Prostate gland (tissue), 2 donors: Measurements from ENCODE around the gene TDP2.

Experiments used
- POLR2A ChIP-seq: fragments of 450-650 bp; IDR thresholded peaks from one replicate; pipeline ENCODE4 v1.6.1; 2016; ENCODE audit warnings: antibody characterized with exemption, mild to moderate bottlenecking
- POLR2AphosphoS5 ChIP-seq: sonication (generic); formaldehyde crosslinking; IDR thresholded peaks from one replicate; pipeline ENCODE4 v1.6.1; 2017; ENCODE audit warnings: antibody characterized with exemption
- TF ChIP-seq, protein P1 (sequence below), 4 experiments: fragments of 200-600 bp in 2 of 4; fragments of 450-650 bp in 2 of 4; sonication (generic) in 2 of 4; IDR thresholded peaks; 1 replicate in 3 of 4; 2 replicates in 1 of 4; pipeline ENCODE4 v1.5.1; 2016 to 2019; ENCODE audit warnings: antibody characterized with exemption in 4 of 4, mild to moderate bottlenecking in 2 of 4, moderate library complexity in 2 of 4

DNA sequence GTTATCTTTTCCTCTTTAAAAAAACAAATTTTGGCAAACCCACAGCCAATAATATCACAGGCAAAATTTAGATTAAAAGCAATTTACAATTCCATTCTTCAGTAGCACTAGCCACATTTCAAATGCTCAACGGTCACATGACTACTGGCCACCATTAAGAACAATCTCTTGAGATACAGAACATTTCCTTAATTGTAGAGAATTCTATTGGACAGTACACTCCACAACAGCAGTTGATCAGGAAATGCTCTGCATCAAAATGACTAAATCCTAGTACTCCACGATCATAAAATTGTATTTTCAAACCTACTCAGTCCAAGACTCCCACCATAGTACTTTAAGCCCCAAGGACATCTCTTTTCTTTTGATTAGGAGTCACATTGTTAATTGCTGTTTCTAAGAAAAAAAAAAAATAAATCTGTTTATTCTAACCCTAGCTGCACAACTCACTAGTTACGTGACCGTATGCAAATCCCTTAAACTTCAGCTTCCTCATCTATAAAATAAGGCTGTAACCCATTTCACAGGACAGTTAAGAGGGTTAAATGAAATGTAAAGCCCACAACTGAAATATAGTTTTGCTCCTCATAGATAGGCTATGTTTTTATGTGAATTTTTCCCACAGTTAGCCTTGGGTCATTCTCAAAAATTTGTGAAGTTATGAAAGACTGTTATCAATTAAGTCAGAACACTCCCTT lies 42.5 kb upstream of the TDP2 start:
- TF ChIP-seq, protein P1, sequence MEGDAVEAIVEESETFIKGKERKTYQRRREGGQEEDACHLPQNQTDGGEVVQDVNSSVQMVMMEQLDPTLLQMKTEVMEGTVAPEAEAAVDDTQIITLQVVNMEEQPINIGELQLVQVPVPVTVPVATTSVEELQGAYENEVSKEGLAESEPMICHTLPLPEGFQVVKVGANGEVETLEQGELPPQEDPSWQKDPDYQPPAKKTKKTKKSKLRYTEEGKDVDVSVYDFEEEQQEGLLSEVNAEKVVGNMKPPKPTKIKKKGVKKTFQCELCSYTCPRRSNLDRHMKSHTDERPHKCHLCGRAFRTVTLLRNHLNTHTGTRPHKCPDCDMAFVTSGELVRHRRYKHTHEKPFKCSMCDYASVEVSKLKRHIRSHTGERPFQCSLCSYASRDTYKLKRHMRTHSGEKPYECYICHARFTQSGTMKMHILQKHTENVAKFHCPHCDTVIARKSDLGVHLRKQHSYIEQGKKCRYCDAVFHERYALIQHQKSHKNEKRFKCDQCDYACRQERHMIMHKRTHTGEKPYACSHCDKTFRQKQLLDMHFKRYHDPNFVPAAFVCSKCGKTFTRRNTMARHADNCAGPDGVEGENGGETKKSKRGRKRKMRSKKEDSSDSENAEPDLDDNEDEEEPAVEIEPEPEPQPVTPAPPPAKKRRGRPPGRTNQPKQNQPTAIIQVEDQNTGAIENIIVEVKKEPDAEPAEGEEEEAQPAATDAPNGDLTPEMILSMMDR (IDR thresholded peaks at IDR 0.05): no peak
- no peak for TF ChIP-seq POLR2A
- no peak for TF ChIP-seq POLR2AphosphoS5
